NCI-H146 (cell line): ENCODE results near the gene KLHL3.

ENCODE experiments used
- DNase-seq: peaks from one replicate; lab custom pipeline; 2025; lab: John Stamatoyannopoulos, UW

Gene KLHL3

GRCh38 chr5:137708796-137709559, 26.9 kb downstream of the KLHL3 start:
- no peak for DNase-seq

- DNase-seq = no peak
These were observed 27.8 kb downstream of the KLHL3 start for GRCh38 chr5:137708062-137708461.

GRCh38 chr5:137706841-137707240, 29.0 kb downstream of the KLHL3 start:
- DNase-seq = no peak

- DNase-seq = no peak
These were observed 30.8 kb downstream of the KLHL3 start for GRCh38 chr5:137705106-137705505.

GRCh38 chr5:137703565-137703964, 32.3 kb downstream of the KLHL3 start:
- no peak for DNase-seq

GRCh38 chr5:137700282-137700680, 35.6 kb downstream of the KLHL3 start:
- no peak for DNase-seq

- DNase-seq = no peak
These were observed 36.3 kb downstream of the KLHL3 start for GRCh38 chr5:137699336-137700281.

- DNase-seq = no peak
These were observed 39.4 kb downstream of the KLHL3 start for GRCh38 chr5:137696481-137696880.

GRCh38 chr5:137695651-137696428, 40.0 kb downstream of the KLHL3 start:
- DNase-seq = no peak

GRCh38 chr5:137693951-137694721, 41.8 kb downstream of the KLHL3 start:
- DNase-seq = no peak

GRCh38 chr5:137693307-137693950, 42.5 kb downstream of the KLHL3 start:
- DNase-seq = no peak

- DNase-seq = no peak
These were observed 46.6 kb downstream of the KLHL3 start for GRCh38 chr5:137689306-137689705.

- no peak for DNase-seq
These were observed 47.6 kb downstream of the KLHL3 start for GRCh38 chr5:137688210-137688840.

- no peak for DNase-seq
These were observed 51.1 kb downstream of the KLHL3 start for GRCh38 chr5:137684761-137685160.

- DNase-seq = no peak
These were observed 54.7 kb downstream of the KLHL3 start for GRCh38 chr5:137681191-137681590.

GRCh38 chr5:137679910-137680309, 56.0 kb downstream of the KLHL3 start:
- DNase-seq = no peak

GRCh38 chr5:137679195-137679594, 56.7 kb downstream of the KLHL3 start:
- no peak for DNase-seq

- DNase-seq = no peak
These were observed 63.0 kb downstream of the KLHL3 start for GRCh38 chr5:137672881-137673280.

GRCh38 chr5:137672001-137672400, 63.9 kb downstream of the KLHL3 start:
- DNase-seq = no peak

GRCh38 chr5:137669811-137670210, 66.1 kb downstream of the KLHL3 start:
- no peak for DNase-seq
